SKM-1 (cell line): Measurements from ENCODE around the gene COL23A1.
"Not testable (repeated sequence)": the region's sequence is repeated elsewhere in the genome, so short reads cannot be mapped to it uniquely, and the experiment has no call there.

Experiments used
- DNase-seq: peaks from one replicate; lab custom pipeline; 2025; ENCODE audit not compliant: unreplicated experiment; lab: John Stamatoyannopoulos, UW

Gene COL23A1

GRCh38 chr5:178383301-178383918, 206.8 kb downstream of the COL23A1 start:
- DNase-seq = no peak

GRCh38 chr5:178382754-178383164, 207.4 kb downstream of the COL23A1 start:
- DNase-seq = no peak

GRCh38 chr5:178381921-178382695, 208.1 kb downstream of the COL23A1 start:
- DNase-seq = no peak

- no peak for DNase-seq
Measured at GRCh38 chr5:178381206-178381605, 209.0 kb downstream of the COL23A1 start.

GRCh38 chr5:178380541-178381074, 209.6 kb downstream of the COL23A1 start:
- no peak for DNase-seq

GRCh38 chr5:178380086-178380485, 210.1 kb downstream of the COL23A1 start:
- no peak for DNase-seq

- no peak for DNase-seq
Measured at GRCh38 chr5:178378527-178379484, 211.4 kb downstream of the COL23A1 start.

- no peak for DNase-seq
Measured at GRCh38 chr5:178377583-178378270, 212.5 kb downstream of the COL23A1 start.

- DNase-seq = no peak
Measured at GRCh38 chr5:178376921-178377582, 213.1 kb downstream of the COL23A1 start.

GRCh38 chr5:178375348-178375747, 214.8 kb downstream of the COL23A1 start:
- no peak for DNase-seq

- DNase-seq = no peak
Measured at GRCh38 chr5:178373711-178374110, 216.5 kb downstream of the COL23A1 start.

- DNase-seq = no peak
Measured at GRCh38 chr5:178372142-178372571, 218.0 kb downstream of the COL23A1 start.

GRCh38 chr5:178371362-178372111, 218.7 kb downstream of the COL23A1 start:
- no peak for DNase-seq

GRCh38 chr5:178370102-178370501, 220.1 kb downstream of the COL23A1 start:
- no peak for DNase-seq

GRCh38 chr5:178369469-178369868, 220.7 kb downstream of the COL23A1 start:
- not testable (repeated sequence) for DNase-seq

- no peak for DNase-seq
Measured at GRCh38 chr5:178368716-178369300, 221.4 kb downstream of the COL23A1 start.

GRCh38 chr5:178368274-178368673, 221.9 kb downstream of the COL23A1 start:
- no peak for DNase-seq

GRCh38 chr5:178367736-178368120, 222.5 kb downstream of the COL23A1 start:
- no peak for DNase-seq
